Renal cortical epithelial cell (primary cell): Measurements from ENCODE around the gene GID8. TPM values are rescaled to one million over a fixed set of nuclear protein-coding genes. Genes with fewer than 3 reads are reported as not detected.

Experiments used
- DNase-seq: peaks from one replicate; pipeline ENCODE4 v3.0.0-alpha.2; 2011; ENCODE audit warnings: low read depth
- total RNA-seq: library from RNA; depleted of rRNA; stranded (reverse); fragments of >200 nt; gene quantifications from 2 replicates; pipeline ENCODE4 v1.2.3, GENCODE V29; 2014

The GID8 gene
- total RNA-seq, 1 donor from 2014 or later = 47.5 TPM

DNA sequence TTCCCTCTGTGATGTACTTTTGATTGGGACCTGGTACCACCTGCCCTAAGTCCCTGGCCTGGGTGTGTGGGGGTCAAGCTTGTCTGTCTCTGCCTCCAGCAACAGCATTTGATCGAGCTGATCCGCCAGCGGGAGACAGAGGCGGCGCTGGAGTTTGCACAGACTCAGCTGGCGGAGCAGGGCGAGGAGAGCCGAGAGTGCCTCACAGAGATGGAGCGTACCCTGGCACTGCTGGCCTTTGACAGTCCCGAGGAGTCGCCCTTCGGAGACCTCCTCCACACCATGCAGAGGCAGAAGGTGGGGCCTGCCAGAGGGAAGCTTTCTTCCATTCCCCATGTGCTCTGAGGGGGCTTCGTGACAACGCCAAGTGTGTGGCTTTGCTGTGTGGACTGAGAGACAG, 5.4 kb downstream of the GID8 start:
- DNase-seq = no peak

DNA sequence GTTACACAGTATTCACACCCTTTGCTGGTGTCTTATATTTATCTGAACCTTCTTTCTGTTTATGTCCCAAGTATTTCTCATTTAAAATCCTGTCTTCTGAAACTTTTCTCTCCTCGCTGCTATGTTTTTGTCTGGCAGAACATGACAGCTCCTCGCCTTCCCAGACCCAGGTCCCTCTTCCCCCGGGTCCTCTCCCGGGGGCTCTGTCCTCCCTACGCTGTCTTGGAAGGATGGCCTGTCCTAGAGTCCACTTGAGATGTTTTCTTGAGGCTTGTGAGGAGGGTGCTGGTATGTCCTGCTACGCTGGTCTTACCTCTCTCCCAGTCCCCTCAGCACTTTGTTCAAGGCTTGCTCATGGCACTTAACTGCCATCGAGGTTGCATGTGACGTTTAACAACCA, 6.2 kb downstream of the GID8 start:
- no peak for DNase-seq

DNA sequence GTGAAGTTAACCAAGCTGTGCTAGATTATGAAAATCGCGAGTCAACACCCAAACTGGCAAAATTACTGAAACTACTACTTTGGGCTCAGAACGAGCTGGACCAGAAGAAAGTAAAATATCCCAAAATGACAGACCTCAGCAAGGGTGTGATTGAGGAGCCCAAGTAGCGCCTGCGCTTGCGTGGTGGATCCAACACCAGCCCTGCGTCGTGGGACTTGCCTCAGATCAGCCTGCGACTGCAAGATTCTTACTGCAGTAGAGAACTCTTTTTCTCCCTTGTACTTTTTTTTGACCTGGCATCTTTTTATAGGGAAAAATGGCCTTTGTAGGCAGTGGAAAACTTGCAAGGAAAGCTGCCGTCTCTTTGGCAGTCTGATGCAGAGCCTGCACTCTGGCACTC, 6.8 kb downstream of the GID8 start:
- no peak for DNase-seq

DNA sequence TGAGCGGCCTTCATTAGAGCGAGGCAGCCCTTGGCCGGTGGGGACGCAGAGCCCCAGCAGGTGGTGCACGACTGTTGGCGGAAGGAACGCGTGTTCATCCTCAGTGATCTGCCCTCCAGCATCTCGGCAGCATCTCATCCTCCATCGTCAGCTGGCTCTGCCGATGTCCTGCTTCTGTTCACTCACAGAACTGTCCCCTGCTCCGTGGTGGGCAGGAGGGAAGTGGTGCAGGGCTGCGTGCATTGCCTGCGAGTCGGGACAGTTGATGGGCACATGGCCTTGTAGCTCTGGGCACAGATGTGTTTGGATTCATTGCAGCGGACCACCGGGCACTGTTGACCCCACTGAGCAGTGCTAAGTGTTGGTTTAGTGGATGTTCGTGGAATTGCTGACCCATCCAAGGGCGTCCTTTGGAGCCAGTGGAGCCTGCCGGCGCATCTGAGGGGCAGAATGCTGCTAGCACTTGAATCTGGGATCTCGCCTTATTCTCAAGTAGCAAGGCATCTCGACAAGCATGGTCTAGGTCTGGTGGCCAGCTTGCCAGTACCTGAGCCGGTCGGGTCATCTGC, 7.9 kb downstream of the GID8 start:
- DNase-seq = no peak

DNA sequence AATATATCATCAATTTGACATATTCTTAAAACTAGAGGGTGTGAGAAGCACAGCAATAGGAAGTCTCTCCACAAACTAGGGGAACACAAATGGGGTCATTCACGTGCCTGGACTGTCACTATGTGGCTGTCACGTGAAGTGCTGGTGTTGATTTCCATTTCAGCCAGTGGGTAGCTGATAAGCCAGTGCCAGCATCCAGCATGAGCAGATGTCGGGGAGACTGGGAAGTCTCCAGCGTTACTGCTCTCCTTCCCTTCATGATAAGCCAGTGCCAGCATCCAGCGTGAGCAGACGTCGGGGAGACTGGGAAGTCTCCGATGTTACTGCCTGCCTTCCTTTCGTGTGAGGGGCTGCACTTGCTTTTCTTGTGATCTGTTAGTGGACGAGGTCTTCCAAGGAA, 9.0 kb downstream of the GID8 start:
- DNase-seq = no peak

DNA sequence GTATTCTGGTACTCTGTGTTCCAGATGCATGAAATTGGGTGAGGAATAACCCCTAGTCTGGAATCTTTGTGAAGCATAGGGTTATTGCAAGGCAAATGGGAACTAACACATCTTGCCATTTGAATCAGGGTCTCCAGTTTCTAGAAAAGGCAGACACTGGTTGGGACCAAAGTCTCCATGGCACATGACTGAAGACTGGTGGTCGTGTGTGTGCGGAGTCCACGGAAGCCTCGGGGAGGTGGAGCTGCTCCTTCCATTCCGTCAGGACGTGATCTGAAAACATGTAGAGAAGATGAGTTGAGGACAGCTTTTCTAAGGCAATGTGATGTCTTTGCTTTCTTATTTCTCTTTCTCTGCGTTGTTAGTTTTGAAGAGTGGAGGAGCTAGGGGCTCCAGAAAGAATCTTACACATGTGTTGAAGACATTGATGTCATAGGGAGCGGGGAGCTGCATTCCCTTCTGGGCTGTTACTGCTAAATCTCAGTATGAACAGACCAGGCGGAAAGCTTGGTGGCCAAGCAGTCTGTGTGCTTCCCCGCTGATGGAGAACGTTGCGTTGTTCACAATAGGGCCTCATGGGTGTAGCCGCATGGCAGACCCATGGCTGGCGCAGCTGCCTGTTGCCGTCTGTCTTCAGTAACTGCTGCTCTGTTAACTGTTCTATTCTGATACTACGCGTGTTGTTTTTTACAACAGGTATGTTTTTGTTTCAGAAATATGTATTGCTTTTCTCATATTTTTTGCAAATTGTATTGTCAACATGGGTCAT, 9.8 kb downstream of the GID8 start:
- no peak for DNase-seq

DNA sequence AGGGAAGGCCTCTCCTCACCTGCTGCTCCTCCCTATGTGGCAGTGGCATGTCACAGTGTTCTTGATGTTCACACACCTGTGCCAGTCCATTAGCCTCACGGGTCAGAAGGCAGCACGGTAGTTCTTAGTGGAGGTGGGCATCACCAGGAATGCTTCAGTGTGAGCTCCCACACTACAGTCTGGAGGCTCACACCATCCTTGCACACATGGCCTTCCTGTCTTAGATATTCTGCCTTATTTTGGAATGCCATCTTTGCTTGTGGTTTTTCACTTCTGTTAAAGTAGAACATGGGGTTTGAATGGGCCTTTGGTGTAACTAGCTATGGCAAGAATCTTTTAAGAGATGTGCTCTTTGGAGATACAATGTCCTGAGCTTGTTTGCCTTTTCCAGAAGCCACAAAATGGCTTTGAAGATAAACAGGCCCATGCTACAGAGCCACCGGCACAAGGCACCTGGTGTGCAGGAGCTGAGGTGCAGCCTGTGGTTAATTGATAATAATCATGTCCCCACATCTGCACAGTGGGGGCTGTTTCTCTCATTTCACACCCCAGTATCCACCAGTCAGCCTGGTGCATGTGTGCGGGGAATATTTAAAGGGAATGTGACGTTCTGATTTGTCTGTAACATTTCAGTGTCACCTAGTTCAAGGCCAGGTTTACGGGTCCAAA, 11.3 kb downstream of the GID8 start:
- DNase-seq = no peak

DNA sequence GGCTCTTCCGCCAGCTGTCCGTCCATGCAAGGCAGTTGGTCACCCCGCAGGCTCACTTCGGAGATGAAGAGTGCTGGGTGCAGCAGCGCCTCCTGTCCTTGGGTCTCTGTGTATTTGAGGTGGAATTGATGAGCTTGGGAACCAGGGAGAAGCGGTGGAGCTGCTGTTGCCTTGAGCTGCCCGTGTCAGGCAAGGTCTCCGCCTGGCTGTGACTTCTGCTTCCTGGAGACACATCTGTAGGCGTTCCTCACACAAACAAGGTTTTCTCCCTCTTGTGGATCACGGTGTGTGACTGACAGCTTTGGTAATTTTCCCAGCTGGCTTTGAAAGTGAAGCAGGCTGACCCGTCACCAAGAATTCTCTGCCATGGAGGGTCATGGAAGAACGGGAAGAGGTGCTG, 12.0 kb downstream of the GID8 start:
- no peak for DNase-seq

DNA sequence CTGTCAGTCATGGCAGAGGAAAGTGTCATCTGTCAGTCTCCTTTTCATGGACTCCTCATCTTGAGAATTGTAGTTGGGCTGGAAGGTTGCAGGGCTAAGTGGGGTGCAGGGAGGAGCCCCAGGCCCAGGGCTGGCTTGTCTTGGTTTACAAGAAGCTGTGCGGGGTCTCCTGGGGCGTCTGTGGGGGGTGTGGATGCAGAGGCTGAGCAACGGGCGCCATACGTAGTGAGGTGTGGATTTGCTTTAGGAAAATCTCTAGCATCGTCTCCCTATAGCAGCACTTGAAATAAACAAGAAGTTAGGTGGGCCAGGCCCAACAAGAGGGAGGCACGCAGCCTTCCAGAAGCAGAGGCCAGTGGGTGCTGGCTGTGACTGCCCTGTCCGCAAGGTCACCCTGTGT, 12.8 kb downstream of the GID8 start:
- no peak for DNase-seq

DNA sequence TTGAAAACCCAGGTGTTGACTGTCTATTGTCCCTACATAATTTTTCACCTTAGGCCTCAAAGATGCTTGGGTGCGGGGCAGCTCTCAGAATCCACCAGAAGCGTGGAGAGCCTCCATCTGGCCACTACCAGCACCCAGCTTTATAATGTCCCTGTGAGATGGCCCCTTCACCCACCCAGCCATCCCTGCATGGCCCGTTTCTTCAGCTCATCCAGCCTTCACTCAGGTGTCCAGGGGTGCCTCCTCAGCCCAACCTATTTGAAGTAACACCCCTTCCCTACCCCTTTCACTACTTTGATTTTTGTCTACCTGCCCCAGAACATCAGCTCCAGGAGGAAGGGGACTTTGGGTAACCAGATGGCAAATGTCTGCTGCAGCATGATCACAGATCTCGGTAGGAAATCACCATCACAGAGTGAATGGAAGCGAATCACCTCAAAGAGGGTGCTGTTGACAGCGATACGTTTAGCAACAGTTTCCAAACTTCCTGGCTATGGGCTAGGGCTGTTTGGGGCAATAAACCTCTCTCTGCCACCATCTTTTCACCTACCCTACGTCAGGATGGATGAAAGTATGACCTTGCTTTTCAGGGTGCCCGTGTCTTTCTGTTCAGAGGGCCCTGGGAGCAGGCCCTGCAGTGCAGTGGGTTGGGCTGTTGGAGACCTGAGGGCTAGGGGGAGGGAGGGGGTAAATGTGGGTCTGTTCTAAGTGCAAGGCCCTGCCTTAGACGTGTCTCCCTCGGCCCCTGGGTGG, 13.4 kb downstream of the GID8 start:
- DNase-seq = no peak

DNA sequence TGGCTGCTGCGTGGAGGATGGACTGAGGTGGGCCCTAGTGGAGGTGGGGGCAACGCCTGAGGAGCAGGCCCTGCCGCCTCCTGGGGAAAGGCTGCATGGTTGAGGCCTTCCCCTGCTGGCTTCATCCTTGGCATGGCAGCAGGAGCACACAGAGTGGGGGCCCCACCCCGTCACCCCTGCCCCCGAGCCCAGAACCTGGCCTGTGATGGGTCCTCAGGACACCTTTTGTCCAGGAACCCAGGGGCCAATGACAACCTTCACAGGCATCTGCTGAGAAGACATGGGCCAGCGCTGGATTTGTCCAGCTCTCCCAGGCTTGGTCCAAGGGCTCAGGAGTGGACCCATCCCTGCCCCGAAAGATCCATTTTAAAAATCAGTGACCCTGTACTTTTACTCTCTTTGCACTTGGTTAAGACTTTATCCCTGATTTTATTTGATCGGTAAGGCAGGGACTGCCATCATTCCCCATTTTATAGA, 14.0 kb downstream of the GID8 start:
- no peak for DNase-seq

DNA sequence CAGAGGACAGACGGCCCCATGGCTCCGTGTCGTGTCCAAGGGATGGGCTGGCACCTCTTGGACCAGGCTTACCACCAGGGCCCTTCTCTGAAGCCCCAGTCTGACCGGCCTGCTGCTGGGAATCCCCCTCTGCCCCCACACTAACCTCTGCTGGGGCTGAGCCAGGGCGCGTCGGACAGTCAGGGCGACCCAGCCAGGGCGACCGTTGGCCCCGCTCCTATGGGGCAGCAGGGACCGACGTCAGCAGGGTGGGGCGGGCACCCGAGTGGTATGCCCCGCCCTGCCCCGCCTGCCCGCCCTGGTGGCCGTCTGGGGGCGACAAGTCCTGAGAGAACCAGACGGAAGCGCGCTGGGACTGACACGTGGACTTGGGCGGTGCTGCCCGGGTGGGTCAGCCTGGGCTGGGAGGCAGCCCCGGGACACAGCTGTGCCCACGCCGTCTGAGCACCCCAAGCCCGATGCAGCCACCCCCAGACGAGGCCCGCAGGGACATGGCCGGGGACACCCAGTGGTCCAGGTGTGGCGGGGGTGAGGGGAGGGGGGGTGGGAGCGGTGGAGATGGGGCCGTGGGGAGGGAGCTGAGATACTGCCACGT, 14.5 kb downstream of the GID8 start, which contains the start of gene SLC17A9:
SLC17A9 (plus strand) TSS at position 337 of the 595 bp plus-strand sequence; CDS start at position 459, 122 bp downstream.
- DNase-seq = peak; percentile 14

DNA sequence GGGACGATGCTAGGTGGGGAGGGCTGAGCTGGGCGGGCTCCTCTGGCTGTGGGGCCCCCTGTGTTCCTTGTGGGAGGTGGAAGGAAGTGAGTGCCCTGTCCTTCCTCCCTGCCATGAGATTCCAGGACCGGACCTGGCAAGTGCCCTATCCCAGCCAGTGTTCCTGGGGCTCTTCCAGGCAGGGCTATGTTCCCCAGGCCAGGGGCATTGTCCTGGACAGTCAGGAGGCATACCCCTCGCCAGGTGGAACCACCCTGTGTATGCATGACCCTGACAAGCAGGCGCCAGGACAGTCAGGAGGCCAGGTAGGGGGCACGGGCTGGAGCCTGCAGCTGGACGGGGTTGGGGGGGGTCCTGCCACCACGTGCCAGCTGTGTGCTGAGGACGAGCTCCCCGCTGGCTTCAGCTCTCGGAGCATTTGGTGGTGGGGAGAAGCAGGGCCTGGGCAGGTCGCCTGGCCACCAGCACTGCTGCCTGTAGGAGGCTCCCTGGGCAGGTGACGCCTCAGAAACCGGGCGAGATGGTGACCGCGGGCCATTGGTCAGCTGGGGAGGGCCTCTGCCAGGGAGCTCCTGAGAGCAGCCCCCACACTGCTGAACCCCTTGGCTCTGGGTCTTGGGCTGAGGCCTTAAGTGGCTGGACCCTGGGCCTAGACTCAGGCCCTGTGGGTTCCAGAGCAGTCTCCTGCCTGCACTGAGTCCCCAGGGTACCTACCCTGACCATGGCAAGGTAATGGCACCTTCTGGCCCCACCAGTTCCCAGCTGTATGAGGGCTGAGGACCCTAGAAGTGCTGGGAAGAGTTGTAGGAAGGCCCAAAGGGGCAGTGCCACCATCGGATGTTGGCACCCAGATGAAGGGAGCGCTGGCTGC, 15.3 kb downstream of the GID8 start:
- no peak for DNase-seq

DNA sequence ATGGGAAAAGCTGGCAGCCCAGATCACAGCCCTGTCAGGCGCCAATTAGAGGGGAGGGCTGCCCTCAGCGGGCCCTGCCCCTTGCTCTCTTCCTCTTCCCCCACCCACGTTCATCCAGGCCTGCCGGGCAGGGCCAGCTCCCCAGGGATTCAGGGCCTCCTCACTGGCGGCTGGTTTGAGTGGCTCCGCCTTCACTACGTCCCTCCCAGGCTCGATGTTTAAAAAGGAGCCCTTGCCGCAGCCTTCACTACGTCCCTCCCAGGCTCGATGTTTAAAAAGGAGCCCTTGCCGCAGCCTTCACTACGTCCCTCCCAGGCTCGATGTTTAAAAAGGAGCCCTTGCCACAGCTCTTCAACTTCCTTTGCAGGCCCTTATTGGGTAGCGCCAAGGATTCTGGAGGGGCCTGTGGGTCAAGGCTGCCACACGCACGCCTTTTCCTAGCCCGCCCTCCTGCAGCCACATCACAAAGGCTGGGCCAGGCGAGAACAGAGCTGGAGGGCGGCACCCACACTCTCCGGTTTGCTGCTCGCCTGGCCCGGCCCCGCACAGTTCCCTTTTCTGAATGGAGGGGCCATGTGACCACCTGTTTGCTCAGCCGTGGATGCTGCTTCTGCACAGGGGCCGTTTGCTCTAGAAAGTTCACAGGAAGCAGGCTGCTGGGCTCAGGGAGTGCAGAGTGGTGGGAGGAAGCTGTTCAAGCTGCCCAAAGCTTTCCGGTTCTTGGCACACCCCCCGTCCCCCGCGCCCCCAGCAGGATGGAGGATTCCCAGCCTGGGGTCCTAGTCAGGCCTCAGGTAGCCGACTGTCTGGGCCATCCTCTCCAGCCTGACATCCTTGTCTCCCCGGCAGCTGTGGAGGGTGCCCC, 16.1 kb downstream of the GID8 start:
- DNase-seq = peak; percentile 30

DNA sequence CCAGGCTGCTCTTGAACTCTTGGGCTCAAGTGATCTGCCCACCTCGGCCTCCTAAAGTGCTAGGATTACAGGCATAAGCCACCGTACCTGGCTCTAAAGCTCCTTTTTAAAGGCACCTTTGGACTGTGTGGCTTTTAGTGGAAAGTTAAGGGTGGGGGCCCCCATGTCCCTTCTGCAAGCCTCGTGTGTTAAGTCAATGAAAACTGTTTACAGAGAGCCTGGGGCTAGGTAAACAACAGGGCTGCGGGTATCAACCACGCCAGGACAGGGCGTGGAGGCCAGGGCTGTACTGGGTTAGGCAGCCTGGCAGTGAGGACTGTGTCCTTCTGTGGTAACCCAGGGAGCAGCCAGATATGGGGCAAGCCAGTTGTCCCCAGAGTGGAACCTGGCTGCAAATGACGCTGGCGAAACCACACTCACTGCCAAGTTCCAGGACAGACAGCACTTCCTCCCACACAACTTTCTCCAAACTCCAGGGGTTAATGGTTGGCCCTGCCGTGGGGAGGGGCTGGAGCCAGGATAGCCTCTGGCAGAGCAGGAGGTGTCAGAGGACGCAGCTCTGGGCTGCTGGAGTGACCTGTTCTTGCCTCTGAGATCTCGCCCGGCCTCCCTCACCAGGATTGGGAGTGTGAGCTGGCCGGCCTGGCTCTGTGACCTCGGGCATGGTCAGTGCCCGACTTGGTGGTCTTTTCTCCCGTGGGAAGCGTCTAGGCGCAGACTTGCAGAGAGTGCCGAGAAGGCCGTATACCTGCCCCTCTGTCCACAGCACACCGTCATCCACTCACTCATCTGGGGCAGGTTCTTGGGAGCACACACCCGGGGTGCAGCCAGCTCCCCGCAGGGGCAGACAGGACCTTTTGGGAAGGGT, 17.8 kb downstream of the GID8 start:
- no peak for DNase-seq

DNA sequence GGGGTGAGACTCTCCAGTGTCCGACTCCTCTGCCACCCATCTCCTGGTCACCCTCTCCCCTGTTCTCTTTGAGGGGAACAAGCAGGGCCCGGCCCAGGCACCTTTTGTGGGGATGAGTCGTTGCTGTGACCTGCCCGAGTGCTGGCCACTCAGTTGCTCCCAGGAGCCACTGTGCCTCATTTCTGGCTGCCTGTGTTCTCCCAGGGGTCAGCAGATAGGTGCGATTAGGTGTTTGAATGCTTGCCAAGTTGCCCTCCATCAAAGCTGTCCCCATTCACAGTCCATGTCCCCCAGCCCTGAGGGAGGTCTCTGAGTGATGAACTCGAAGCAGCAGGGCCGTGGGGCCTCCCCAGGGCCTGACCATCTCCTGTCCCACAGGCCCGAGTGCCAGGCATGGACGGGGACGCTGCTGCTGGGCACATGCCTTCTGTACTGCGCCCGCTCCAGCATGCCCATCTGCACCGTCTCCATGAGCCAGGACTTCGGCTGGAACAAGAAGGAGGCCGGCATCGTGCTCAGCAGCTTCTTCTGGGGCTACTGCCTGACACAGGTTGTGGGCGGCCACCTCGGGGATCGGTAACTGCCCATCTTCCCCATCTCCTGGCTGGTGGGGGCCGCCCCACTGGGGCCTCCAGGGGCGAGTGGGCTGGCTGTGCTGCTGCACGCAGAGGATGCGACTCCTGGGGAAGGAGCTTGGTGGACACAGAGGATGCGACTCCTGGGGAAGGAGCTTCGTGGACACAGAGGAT, 18.6 kb downstream of the GID8 start:
- DNase-seq = no peak

DNA sequence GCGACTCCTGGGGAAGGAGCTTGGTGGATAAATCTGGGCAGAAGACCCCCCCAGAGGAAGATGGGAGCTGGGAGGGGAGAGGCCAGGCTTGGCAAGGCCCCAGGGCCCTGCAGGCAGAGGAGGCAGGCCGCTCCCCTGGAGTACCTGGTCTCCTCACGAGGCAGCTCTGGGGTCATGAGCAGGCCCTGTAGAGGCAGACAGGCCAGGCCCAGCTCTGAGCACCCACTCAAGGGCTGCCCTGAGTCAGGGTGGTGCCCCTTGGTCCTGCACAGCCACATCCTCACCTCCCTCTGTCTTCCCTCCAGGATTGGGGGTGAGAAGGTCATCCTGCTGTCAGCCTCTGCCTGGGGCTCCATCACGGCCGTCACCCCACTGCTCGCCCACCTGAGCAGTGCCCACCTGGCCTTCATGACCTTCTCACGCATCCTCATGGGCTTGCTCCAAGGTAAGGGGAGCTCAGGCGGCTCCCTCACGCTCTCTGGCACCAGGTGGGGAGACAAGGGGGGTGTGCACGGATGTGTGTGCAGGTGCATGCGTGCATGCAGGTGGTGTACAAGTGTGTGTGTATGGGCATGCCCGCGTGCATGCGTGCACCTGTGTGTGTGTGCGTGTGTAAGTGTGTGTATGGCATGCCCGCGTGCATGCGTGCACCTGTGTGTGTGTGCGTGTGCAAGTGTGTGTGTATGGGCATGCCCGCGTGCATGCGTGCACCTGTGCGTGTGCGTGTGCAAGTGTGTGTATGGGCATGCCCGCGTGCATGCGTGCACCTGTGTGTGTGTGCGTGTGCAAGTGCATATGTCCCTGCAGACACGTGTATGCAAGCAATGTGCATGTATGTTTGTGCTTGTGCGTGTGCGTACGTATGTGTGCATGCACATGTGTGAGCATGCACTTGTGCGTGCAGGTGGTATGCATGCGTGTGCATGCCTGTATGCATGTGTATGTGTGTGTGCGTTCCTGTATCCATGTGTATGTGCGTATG, 19.5 kb downstream of the GID8 start:
- no peak for DNase-seq
